ENCODE measurements around the gene SYT13.
"Not testable (repeated sequence)": the region's sequence is repeated elsewhere in the genome, so short reads cannot be mapped to it uniquely, and the experiment has no call there.

SYT13 gene

DNA sequence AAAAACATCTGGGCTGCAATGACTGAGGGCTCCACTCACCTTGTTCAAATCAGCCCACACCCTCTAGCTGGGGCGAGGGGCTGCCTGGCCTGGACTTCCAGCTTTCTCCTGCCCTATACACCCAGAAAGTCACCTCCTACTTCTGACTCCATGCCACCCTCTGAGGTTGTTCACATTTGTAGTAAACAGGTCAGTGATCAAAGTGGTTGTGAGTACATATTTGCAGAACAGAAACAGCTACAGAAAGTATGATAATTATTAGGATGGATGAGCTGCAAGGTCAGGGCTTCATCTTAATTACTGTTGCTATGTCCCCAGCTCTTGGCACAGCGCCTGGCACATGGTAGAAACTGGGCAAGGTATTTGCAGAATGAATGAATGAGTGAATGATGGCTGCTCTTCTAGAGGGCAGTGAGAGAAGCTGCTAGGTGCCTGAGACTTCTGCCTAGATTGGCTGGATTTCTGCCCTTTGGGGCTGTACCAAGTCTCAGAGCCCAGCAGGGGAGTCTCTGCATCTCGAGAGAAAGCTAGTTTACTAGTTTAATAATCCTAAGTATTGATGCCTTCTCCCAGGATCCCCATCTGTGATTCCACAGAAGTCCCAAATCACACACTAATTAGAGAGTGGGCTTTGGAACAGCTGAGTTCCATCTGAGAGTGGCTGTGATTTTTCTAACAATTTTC is 36.0 kb downstream of the SYT13 start:
- TF ChIP-seq, protein P1, sequence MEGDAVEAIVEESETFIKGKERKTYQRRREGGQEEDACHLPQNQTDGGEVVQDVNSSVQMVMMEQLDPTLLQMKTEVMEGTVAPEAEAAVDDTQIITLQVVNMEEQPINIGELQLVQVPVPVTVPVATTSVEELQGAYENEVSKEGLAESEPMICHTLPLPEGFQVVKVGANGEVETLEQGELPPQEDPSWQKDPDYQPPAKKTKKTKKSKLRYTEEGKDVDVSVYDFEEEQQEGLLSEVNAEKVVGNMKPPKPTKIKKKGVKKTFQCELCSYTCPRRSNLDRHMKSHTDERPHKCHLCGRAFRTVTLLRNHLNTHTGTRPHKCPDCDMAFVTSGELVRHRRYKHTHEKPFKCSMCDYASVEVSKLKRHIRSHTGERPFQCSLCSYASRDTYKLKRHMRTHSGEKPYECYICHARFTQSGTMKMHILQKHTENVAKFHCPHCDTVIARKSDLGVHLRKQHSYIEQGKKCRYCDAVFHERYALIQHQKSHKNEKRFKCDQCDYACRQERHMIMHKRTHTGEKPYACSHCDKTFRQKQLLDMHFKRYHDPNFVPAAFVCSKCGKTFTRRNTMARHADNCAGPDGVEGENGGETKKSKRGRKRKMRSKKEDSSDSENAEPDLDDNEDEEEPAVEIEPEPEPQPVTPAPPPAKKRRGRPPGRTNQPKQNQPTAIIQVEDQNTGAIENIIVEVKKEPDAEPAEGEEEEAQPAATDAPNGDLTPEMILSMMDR (IDR thresholded peaks at IDR 0.05; ENCODE audit: extremely low read depth, insufficient read depth, missing control alignments), result no peak
- no peak for DNase-seq (ENCODE audit: low spot score)
- in situ Hi-C loops (cut with MboI; ENCODE audit: low pct_unique_long_range_greater_than_20kb, low sequenced_read_pairs, unreplicated experiment), result no loop called here

DNA sequence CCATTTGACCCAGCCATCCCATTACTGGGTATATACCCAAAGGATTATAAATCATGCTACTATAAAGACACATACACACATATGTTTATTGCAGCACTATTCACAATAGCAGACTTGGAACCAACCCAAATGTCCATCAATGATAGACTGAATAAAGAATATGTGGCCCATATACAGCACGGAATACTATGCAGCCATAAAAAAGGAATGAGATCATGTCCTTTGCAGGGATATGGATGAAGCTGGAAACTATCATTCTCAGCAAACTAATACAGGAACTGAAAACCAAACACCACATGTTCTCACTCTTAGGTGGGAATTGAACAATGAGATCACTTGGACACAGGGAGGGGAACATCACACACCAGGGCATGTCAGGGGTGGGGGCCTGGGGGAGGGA is 36.8 kb downstream of the SYT13 start:
- in situ Hi-C loops (cut with MboI; ENCODE audit: low pct_unique_long_range_greater_than_20kb, low sequenced_read_pairs, unreplicated experiment); DNase-seq (ENCODE audit: low spot score): not testable (repeated sequence)

DNA sequence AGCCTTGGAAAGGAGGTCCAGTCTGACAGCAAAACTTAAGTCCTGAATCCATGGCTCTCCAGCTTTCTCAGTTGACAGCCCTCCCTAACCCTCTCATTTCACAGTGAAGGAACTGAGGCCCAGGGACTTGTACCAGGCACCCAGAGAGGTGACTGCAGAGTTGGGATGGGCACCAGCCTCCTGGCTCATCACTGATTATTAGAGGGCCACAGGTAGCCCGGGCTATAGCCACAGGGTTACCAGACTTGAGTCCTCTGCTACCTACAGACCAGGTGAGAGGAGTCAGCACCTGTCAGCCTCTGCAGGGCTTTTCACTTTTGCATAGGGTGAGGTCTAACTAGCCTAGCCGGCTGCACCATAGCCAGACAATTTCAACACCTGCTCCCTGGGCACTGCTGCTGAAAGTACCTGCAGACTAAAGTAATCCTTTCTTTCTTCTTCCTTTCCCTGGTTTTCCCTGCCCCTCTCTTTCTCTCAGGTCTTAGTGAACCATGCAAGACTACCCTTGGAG is 37.6 kb downstream of the SYT13 start:
- TF ChIP-seq, protein P1 (IDR thresholded peaks at IDR 0.05; ENCODE audit: extremely low read depth, insufficient read depth, missing control alignments), result no peak
- in situ Hi-C loops (cut with MboI; ENCODE audit: low pct_unique_long_range_greater_than_20kb, low sequenced_read_pairs, unreplicated experiment), result no loop called here
- no peak for DNase-seq (ENCODE audit: low spot score)

DNA sequence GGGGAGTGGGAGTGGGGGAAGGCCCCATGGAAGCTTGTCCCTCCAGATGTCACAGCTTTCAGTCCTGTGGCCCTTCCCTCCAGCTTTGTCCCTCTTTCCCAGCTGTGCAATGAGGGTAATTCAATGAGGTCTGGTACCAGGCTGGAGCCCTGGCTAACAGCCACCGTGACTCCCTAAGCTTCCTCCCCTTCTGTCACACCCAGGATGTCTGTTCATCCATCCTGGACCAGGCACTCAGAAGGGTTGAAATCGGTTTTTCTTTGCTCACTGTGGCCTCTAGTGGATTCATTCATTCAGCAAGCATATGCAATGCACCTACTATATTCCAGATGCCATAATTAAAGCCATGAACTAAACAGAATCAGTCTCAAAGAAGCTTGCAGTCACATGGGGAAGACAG is 38.7 kb downstream of the SYT13 start:
- no peak for DNase-seq (ENCODE audit: low spot score)
- TF ChIP-seq, protein P1 (IDR thresholded peaks at IDR 0.05; ENCODE audit: extremely low read depth, insufficient read depth, missing control alignments), result no peak
- in situ Hi-C loops (cut with MboI; ENCODE audit: low pct_unique_long_range_greater_than_20kb, low sequenced_read_pairs, unreplicated experiment), result no loop called here

DNA sequence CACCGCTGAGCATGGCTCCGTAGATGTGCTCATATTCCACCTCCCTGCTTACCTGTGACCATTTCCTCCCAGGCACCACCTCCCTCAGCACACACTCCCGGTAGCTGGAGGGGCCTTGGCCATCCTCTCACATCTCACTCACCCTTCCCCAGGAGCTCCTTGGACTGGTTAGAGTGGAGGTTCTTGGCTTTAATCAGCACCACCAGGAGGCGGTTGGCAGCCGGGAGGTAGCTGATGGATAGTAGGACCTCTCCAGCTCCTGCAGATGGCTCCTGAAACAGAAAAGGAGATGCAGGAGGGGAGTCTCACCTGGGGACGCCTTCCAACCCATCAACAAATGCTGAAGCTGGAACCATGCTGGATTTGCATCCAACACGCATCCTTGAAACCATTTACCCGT is 39.9 kb downstream of the SYT13 start:
- TF ChIP-seq, protein P1 (IDR thresholded peaks at IDR 0.05; ENCODE audit: extremely low read depth, insufficient read depth, missing control alignments), result no peak
- in situ Hi-C loops (cut with MboI; ENCODE audit: low pct_unique_long_range_greater_than_20kb, low sequenced_read_pairs, unreplicated experiment), result no loop called here
- no peak for DNase-seq (ENCODE audit: low spot score)

DNA sequence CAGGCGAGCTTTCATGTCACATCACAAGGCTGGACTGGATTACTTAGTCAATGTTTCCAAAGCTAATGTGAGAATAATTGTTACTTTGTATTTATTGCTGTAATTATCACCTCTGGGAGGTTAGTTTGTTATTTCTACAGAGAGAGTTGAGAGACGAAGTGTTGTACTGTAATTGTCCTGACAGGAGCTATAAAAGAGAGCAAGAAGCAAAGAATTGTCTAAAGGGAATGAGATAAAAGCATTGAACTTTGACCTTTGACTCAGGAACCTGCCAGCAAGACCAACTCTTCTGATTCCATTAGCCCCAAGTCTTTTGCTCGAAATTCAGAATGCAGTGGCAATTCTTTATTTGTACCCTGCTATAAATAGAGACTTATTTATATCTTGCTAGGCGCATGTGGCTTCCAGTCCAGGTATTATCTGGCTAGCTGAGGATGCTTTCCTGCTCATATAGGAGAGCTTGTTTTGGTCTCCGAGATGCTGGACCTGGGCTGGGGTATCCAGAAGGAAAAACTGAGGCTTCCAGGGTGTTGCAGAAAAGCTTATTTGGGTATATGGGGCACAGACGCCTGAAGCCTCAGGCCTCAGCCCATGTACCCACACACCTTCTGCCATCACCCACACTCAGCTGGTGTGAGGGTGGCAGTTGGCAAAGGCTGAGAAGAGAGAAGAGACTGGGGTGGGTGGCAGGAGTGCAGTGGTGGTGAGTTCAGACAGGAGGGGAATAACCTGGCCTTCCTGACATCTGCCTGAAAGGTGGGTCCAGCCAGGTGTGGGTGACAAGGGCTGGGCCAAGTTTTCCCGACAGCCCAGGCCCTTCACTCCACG is 40.7 kb downstream of the SYT13 start:
- TF ChIP-seq, protein P1 (IDR thresholded peaks at IDR 0.05; ENCODE audit: extremely low read depth, insufficient read depth, missing control alignments), result no peak
- DNase-seq (ENCODE audit: low spot score), result no peak
- in situ Hi-C loops (cut with MboI; ENCODE audit: low pct_unique_long_range_greater_than_20kb, low sequenced_read_pairs, unreplicated experiment), result no loop called here

DNA sequence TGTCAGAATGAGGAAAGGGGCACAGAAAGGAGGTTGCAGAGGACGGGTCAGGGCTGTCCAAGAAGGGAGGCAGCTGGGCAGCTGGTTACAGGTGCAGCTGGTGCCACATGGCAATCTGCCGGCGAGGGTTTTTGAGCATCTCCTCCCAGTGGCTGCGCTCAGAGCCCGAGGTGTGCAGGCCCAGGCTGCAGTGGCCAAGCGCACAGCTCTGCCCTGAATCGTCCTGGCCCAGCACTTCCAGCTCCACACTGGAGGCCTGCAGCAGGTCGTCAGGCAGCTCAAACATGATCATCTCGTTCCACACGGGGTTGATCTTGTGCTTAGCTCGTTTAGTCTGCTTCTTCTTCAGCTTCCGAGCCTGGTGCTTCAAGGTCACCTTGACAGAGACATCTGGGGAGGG is 42.2 kb downstream of the SYT13 start:
- TF ChIP-seq, protein P1 (IDR thresholded peaks at IDR 0.05; ENCODE audit: extremely low read depth, insufficient read depth, missing control alignments), result no peak
- no peak for DNase-seq (ENCODE audit: low spot score)
- in situ Hi-C loops (cut with MboI; ENCODE audit: low pct_unique_long_range_greater_than_20kb, low sequenced_read_pairs, unreplicated experiment), result no loop called here
